HG02798 (cell line): ENCODE measurements around the gene RPS18.

Source experiments
- ATAC-seq: cut with Tn5 transposase; IDR thresholded peaks from one replicate; pipeline ENCODE4 v1.9.1; 2021; ENCODE audit warnings: mild to moderate bottlenecking; ENCODE audit not compliant: unreplicated experiment, poor library complexity

The RPS18 gene

DNA sequence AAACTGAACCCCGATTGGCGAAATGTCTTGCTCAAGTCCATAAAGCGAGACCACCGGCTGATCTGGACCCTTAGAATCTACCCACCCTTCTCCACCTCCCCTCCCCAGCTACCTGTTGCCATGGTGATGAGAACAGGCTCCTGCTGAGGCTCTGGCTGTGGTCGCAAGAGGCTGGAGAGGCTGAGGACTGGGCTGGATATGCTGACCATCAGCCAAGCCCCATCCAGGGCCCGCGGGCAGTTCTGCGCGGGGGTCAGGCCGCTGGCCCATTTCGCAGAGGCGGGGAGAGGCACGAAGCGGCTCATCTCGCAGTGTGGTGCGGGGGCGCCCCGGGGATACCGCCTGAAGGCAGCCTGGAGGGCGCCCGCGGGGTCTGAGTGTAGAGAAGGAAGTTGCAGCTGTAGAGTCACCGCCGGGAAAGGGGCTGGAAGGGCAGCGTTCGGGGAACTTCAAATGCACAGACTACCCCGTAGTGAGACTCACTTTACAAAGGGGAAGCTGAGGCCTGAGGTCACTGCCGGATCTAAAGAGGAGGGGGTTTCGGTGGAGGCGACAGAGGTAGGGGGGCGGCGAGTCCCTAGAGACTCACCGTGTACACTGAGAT lies 41.3 kb downstream of the RPS18 start:
- peak; percentile 3 for ATAC-seq

DNA sequence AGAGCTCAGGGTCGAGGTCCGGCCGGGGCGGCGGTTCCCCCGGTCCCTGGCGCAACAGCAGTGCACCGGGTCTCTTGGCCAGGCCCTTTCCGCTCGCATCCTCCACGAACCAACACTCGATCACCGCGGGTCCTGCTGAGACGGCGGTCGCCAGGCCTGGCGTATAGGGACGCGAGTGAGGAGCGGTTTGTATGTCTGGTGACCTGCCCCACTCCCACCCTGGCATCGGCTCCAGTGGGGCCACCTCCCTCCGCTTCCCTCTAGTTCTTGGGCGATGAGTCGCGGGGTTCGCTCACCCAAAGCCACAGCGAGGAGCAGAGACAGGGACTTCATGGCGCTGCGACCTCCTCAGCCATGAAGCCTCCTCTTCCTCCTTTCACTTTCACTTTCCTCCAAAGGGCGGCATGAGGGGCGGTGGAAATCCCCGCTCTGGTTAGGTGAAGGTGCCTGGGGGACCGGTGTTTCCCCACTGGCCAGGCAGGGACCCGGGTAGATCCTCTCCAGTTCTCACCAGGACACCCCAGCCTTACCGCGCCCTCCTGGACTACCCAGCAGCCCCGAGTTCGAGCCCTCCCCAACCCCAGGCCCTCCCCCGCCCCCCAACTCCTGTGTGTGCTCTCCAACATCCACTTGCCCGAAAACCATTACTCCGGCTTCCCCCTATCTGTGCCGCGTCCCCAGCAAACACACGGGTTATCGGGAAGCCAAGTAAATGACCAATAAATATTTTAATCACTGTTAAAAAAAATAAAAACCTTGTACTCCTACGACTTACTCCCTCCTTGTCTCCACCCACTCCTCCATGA lies 42.0 kb downstream of the RPS18 start, which contains the start of gene TAPBP:
TAPBP (minus strand) TSS at position 370 of the 806 bp plus-strand sequence; CDS start at position 333, 37 bp downstream.
- peak; percentile 40 for ATAC-seq

DNA sequence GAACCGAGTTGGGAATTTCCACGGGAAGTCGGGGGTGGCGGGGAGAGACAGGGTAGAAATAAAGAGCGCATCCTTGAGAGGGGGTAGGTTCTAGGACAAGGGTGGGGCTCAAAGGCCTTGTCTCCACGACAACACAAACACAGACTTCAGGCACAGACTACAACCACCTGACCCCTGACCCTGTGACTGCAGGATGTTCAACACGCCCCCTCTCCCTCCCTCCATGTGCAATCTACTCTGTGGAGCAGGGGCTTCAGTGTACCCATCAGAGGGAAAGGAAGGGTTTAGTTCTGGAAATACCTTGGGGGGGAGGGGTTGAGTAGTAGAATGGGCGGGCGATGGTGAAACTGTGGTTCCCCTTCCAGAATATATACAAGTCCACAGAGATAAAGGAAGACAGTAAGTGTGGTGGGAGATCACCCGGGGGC lies 42.7 kb downstream of the RPS18 start:
- ATAC-seq = no peak

DNA sequence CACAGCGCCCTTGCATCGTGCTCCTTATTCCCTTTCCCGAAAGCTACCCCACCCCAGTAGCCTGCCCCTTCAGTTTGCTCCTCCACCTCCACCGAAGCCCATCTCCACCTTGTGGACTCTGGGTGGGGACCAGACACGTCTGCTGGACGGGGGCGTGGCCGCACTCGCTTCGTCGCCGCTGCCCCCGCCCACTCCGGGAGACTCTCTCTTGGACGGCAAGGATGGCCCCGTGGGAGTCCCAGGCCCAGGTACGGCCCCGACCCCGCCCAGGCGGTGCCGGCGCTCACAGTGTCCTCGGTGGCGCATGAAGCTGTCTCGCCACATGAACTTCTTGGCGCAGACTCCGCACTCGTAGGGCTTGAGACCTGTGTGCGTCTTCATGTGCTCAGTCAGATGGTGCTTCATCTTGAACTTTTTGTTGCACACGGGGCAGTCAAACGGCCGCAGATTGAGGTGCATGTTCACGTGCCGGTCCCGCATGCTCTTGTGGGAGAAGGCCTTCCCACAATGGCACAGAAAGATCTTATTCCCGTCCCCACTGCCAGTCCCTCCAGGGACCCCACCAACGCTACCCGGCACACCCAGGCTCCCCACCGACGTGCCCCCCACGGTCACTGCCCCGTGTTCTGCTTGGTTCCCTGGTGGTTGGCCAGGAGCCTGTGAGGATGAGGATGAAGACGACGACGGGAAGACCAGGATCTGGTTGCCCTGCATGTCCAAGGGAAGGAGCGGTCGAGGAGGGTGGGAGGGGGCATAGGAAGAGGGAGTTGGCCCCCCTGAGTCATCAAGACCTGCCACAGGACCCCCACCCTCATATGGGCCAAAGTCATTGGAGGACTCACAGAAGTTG lies 43.3 kb downstream of the RPS18 start:
- no peak for ATAC-seq

DNA sequence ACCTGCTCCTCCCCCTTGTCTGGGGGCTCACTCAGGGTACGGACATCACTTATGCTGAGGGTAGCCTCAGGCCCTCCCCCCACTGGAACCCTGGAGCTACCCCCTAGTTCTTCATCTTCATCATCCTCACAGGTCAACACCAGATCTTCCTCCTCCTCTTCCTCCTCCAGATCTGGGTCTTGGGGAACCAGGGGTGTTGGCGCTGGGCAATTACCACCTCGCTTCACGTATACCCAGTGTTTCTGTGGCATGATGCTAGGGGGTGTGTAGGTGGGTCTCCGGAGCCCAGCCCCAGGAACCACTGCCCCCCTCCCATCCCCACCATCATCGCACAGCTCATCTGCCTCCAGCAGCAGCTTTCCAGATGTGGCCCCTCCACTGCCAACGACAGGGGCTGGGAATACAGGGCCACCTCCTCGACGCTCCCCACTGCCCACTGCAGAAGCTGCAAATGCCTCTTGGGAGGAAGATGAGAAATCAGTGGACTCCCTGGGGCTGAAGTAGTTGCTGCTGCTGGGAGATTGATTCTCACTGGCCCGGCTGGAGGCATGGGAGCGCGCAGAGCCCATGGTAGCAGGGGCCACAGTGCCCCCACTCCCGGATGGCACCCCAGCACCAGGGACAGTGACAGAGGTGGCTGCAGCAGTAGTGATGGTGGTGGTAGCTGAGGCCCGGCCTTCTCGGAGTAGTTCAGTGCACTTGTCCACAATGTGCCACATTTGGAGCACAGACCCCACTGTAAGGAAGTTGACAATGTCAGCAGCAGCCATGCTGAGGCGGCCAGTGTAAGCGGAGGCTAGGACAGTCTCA lies 44.1 kb downstream of the RPS18 start:
- no peak for ATAC-seq

DNA sequence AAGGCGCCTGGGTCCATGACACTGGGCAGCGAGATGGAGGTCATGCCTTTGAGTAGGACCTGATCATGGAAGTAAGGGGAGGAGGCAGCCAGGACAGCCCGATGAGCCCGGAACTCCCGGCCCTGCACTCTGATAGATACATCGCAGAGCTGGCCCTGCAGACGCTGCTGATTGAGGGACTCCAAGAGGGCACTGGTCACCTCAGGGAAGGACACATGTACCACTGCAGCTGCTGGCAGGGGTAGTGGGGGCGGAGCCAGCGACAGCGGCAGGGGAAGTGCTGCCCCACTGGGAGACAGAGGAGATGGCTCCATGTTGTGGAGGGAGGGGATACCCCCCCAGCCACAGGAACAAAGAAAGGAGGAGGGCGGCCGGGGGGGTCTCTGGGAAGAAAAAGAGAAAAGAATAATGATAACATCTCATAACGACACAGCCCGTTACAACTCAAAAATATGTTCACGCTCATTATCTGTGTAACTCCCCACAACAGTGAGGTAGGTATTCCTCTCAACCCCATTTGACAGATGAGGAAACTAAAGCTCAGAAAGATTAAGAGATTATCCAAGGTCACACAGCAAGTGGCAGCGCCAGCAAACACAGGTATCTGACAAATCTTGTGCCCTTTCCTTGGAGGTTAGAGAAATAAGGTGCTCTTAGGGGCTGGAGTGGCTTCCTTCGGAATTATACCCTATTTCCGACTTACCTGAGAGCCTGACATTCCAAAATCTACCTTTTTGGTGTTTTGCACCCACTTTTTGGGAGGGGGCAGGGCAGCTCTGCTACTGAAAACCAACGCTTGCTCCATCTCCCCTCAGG lies 44.9 kb downstream of the RPS18 start:
- ATAC-seq = no peak

DNA sequence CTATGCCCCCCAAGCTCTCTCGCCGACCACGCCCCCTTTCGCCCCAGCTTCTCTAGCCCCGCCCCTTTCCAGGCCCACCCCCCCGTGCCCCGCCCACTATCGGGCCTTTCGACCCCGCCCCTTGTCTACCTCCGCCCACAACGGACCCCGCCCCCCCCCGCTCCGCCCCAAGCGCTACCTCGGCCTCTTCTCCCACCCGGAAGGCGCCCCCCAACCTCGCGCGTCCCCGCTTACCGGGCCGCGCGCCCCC lies 45.5 kb downstream of the RPS18 start:
- ATAC-seq = no peak

DNA sequence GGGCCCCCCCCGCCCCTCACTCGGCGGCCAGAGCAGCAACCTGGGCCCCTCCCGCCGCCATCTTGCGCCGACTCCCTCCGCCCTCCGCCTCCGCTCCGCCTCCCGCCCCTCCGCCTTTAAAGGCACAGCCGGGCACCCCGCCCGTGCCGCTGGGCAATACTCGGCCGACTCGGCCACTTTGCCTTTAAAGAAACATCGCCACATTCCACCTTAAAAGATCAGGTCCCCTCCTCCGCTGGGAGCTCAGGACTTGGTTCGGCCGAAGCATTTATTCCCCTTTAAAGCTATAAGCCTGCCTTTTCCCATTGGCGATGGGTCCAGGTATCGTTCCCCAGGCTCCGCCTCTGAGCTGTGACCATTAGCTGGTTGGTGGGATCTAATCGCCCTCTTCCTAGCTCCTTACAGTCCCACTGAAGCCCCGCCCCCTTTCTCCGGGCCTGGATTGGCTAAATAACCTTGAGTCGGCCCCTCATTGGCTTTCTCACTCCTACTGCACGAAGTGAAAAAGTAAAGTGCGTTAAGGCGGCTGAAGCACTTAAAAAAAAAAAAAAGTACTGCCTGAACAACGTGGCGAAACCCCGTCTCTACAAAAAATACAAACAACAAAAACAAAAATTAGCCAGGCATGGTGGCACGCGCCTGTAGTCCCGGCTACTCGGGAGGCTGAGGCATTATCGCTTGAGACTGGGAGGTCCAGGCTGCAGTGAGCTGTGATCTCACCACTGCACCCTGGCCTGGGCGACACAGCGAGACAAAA lies 46.0 kb downstream of the RPS18 start, which contains the start of gene ZBTB22:
ZBTB22 (minus strand) TSS at position 76 of the 757 bp plus-strand sequence. CDS start 828 bp downstream, outside the sequence.
- ATAC-seq = peak; percentile 65

DNA sequence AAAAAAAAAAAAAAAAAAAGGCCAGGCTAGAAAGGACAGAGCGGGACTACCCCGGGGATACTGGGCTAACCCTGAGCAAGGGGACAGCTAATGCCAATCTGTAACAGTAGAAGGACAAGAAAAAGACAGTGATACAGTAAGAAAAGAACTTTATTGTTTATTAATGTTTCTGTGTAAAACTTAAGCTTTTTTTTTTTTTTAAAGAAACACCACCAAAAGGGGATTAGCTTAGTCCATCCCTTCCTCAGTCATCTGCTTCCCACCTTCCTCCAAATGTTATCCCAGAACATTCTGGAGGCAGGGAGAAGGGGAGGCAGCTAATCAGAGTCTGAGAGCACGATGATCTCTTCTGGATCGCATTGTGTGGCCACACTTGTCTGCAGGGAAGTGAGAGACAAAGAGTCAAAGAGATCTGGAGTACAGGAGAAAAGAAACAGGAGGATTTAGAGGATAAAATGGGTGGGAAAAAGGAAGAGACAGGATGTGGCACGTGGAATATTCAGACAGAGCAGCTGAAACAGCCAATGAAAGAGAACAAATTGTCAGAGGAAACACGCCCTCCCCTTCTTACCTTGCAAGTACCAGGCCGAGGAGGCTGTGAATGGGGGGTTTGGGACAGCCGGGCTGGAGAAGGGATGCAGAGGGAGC lies 46.7 kb downstream of the RPS18 start:
- no peak for ATAC-seq

DNA sequence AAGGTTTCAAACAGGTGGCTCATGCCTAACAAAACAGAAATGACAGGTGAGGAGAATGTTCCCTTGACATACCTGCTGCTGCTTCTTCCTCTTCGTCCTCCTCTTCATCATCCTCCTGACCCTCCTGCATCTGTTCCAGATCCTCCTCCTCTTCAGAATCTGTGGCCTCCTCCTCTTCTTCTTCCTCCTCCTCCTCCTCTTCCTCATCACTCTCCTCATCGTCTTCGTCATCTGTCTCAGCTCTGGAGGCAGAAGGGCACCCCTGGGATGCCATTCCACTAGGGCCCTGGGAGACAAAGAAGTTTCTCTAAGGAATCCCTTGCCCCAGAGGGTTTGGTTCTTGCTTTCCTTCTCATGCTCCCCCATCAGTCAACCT lies 48.1 kb downstream of the RPS18 start:
- ATAC-seq = no peak

DNA sequence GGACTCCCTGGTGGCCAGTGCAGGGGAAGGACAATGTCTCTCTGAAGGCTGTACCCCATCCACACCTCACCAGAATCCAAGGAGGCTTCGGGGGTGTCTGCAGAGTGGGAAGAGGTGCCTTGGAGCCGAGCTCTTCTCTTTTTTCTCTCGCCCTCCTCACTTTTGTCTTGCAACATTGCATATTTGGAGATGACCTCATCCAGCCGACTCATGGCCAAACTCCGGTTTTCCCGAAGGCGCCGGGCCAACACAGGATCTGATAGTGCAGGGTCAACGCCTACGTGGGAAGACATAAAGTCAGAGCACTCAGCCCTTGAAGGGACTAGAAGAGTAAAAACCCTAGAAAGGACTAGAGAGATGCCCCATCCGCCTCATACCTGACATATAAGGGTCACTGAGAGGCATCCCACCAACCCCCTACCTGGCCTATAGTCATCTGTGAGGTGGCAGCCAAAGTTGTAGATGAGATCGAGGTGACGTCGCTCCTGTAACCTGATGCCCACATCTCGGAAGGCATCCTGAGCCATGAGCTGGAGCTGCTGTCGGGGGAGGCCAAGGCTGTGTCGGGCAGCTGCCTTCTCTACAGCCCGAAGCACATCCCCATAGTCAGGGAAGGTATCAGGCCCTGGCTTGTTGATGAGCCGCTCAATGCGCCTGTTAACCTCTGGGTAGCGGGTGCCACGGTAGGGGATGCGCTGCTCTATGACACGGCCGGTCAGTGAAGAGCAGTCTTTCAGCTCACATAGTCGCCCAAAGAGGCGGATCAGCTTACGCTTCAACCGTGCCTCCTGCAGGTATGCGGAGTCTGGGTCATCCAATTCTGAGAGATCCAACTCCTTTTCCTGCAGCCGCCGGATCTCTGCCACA lies 48.7 kb downstream of the RPS18 start:
- ATAC-seq = no peak

DNA sequence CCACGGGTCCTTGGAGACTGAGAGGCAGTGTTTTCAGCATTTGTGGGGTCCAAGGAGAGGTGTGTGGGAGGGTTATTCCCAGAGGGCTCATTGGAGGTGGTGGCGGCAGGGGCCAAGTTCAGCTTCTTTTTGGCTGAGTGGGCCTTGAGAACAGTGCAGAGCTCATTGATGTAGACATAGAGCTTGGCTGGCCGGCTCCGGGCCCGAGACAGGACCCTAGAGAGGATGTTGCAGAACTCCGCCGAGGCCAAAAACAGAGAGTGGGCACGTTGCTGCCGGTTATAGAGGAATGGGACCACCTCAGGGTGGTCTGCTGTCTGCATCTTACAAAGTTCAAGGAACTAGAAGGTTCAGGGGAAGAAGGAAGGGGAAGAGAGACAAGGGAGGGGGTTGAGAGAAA lies 49.4 kb downstream of the RPS18 start:
- no peak for ATAC-seq

DNA sequence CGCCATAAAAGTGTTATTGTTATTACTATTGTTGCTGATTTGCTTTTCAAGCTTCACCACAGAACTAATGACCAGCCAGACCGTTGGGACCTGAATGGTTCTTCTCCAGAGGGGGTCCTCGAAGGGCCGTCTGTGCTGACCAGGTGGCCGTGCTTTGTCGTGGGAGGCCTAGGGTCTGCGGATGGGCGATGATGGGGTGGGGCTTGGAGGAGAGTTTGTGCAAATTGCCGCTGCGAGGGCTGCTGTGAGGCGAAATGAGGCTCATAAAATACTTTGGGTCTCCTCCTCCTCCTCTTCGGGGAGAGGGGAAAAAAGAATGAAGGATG lies 51.7 kb downstream of the RPS18 start:
- no peak for ATAC-seq

DNA sequence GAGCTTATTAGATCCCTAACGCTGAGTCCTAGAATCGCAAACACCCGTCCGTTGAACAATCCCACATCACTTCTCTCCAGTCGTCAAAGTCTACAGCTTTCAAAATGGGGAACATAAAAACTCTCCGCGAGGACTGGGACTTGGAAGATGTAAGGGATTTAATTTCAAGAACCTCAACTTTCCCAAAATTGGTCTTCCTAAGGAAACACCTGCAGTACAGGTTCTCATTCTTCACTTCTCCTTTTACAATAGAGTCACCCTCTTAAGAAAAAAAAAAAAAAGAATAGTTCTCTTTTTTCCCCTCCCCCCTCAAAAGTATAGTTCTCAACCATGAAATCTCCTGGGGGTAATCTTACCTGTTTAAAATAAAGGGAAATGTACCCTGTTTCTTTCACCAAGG lies 52.2 kb downstream of the RPS18 start:
- no peak for ATAC-seq
